Neural cell (in vitro differentiated cells): ENCODE data around the gene ANKAR.

Experiments used
- CTCF ChIP-seq: fragments of 450-650 bp; IDR thresholded peaks from 2 replicates; pipeline ENCODE4 v1.5.1; 2014; ENCODE audit warnings: antibody characterized with exemption, mild to moderate bottlenecking, moderate library complexity; ENCODE audit not compliant: poor library complexity, severe bottlenecking
- EP300 ChIP-seq: fragments of 450-650 bp; conservative IDR thresholded peaks from 2 replicates; pipeline ENCODE4 v1.6.1; 2014; ENCODE audit warnings: antibody characterized with exemption, mild to moderate bottlenecking, moderate library complexity; ENCODE audit not compliant: poor library complexity, severe bottlenecking
- EZH2 ChIP-seq: fragments of 200-600, 300-800 bp; shearing (Covaris generic), sonication (generic); IDR thresholded peaks from 2 replicates; pipeline ENCODE4 v1.6.1; 2014; ENCODE audit warnings: antibody characterized with exemption, low read length, borderline replicate concordance, mild to moderate bottlenecking; ENCODE audit not compliant: insufficient read depth, poor library complexity, severe bottlenecking
- MXI1 ChIP-seq: fragments of 450-650 bp; conservative IDR thresholded peaks from 2 replicates; pipeline ENCODE4 v1.6.1; 2014; ENCODE audit warnings: antibody characterized with exemption, mild to moderate bottlenecking; ENCODE audit not compliant: poor library complexity, severe bottlenecking
- POLR2AphosphoS5 ChIP-seq: IDR thresholded peaks from 2 replicates; pipeline ENCODE4 v1.6.1; 2012
- RAD21 ChIP-seq: fragments of 450-650 bp; conservative IDR thresholded peaks from 2 replicates; pipeline ENCODE4 v1.6.1; 2014; ENCODE audit warnings: antibody characterized with exemption, mild to moderate bottlenecking, moderate library complexity
- REST ChIP-seq: IDR thresholded peaks from 2 replicates; pipeline ENCODE4 v1.6.1; 2012; ENCODE audit warnings: borderline replicate concordance
- SMC3 ChIP-seq: fragments of 450-650 bp; conservative IDR thresholded peaks from 2 replicates; pipeline ENCODE4 v1.6.1; 2014; ENCODE audit warnings: antibody characterized with exemption, mild to moderate bottlenecking, moderate library complexity; ENCODE audit not compliant: poor library complexity
- TAF1 ChIP-seq: IDR thresholded peaks from 2 replicates; pipeline ENCODE4 v1.6.1; 2012; ENCODE audit warnings: low read depth

GRCh38 chr2:189628817-189629530 lies 45.5 kb upstream of the ANKAR start:
- TF ChIP-seq REST: no peak
- TF ChIP-seq EZH2: no peak
- no peak for TF ChIP-seq RAD21
- TF ChIP-seq CTCF: no peak
- no peak for TF ChIP-seq SMC3
- TF ChIP-seq EP300: no peak
- no peak for TF ChIP-seq POLR2AphosphoS5
- no peak for TF ChIP-seq TAF1
- TF ChIP-seq MXI1: no peak
